ENCODE data around the gene UGDH.
"Not testable (repeated sequence)": the region's sequence is repeated elsewhere in the genome, so short reads cannot be mapped to it uniquely, and the experiment has no call there.

The UGDH gene

DNA sequence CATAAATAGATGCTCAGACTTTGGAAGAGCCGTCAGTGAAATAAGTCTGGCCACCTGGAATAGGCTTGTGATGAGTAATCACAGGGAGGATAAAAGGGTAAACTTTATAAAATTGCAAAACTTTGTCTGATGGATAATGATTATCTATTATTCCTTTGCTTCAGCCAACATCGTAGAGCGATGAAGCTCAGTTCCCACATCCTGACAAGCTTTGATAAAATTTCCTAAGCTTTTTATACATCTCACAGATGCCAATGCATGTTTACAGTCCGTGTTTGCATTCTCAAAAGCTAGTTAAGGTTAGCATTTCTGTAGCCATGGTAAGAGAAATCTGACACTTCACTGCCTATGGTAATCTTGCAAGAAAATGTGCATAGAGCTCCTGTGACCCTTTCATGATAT is 15.4 kb upstream of the UGDH start:
- no peak for TF ChIP-seq CTCF (conservative IDR thresholded peaks at IDR 0.05)
- H3K27ac ChIP-seq, result peak overlapping the region; percentile 90

DNA sequence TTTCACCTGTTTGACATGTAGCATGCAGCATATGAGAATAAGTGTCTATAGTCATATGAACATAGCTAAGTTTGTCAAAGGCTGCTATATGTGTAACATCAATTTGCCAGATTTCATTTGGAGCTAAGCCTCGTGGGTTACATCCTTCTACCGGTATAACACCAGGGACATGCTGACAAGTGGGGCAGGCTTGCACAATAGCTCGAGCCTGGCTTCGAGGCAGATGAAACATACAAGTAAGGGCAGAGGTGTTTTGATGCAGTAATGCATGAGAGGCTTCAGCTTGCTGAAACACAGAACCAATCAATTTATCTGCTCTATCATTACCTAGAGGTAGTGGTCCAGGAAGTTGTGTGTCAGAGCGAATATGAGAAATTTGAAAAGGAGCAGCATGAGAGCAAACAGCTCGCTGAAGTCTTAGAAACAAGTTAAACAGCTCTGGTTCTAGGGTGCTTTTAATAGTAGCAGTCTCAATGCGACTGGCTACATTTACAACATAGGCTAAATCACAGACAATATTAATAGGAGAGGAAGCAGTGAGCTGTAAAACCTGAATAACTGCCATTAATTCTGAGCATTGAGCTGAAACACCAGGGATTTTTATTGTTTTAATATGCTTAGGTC is 14.9 kb upstream of the UGDH start:
- peak overlapping the region; percentile 90 for H3K27ac ChIP-seq

DNA sequence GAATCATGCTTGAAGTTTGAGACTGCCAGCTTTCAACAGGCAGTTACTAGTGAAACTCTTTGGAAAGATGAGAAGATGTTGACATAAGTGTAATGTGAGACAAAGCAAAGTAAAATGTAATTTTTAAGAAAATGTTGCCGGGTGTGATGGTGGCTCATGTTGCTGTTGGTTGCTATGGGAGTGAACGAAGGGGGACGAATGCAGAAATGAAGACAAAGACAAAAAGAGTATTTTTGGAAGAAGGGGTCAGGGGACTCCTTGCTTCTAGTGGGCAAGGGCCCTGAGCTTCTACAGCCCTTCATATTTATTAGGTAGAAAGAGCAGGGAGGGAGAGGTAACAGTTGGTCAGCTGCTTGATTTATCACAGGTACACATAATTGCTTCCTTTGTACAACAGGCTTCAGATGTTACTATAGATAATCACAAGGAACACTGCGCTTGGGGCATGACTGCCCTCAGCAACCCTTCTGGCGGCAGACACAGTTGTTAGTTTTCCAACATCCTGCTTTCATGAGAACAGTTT is 11.9 kb upstream of the UGDH start:
- H3K27ac ChIP-seq, result peak overlapping the region; percentile 90

More for the DNA sequence above, 14.9 kb upstream of the UGDH start:
- no peak for TF ChIP-seq CTCF (conservative IDR thresholded peaks at IDR 0.05)

GRCh38 chr4:39533541-39533940 is 6.3 kb upstream of the UGDH start:
- TF ChIP-seq CTCF (conservative IDR thresholded peaks at IDR 0.05), result no peak

More for the DNA sequence above, 11.9 kb upstream of the UGDH start:
- TF ChIP-seq CTCF (conservative IDR thresholded peaks at IDR 0.05), result no peak

DNA sequence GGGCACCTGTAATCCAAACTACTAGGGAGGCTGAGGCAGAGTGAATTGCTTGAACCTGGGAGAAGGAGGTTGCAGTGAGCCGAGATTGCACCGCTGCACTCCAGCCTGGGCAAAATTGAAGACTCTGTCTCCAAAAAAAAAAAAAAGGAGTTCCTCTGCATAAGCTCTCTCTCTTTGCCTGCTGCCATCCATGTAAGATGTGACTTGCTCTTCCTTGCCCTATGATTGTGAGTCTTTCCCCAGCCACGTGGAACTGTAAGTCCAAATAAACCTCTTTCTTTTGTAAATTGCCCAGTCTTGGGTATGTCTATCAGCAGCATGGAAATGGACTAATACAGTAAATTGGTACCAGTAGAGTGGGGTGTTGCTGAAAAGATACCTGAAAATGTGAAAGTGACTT is 5.0 kb upstream of the UGDH start:
- H3K27ac ChIP-seq, result not testable (repeated sequence)

More at GRCh38 chr4:39533541-39533940, 6.3 kb upstream of the UGDH start:
- H3K27ac ChIP-seq, result no peak overlapping the region

- H3K27ac ChIP-seq, result no peak overlapping the region
- no peak for TF ChIP-seq CTCF (conservative IDR thresholded peaks at IDR 0.05)
Measured at GRCh38 chr4:39530682-39531081, 3.4 kb upstream of the UGDH start.

GRCh38 chr4:39529534-39529933 is 2.3 kb upstream of the UGDH start:
- no peak for TF ChIP-seq CTCF (conservative IDR thresholded peaks at IDR 0.05)
- H3K27ac ChIP-seq, result peak overlapping the region; percentile 94

- H3K27ac ChIP-seq, result peak overlapping the region; percentile 94
- TF ChIP-seq CTCF (conservative IDR thresholded peaks at IDR 0.05), result no peak
Measured at GRCh38 chr4:39528061-39528465, 824 bp upstream of the UGDH start.
